ENCODE measurements around the gene SV2C.

DNA sequence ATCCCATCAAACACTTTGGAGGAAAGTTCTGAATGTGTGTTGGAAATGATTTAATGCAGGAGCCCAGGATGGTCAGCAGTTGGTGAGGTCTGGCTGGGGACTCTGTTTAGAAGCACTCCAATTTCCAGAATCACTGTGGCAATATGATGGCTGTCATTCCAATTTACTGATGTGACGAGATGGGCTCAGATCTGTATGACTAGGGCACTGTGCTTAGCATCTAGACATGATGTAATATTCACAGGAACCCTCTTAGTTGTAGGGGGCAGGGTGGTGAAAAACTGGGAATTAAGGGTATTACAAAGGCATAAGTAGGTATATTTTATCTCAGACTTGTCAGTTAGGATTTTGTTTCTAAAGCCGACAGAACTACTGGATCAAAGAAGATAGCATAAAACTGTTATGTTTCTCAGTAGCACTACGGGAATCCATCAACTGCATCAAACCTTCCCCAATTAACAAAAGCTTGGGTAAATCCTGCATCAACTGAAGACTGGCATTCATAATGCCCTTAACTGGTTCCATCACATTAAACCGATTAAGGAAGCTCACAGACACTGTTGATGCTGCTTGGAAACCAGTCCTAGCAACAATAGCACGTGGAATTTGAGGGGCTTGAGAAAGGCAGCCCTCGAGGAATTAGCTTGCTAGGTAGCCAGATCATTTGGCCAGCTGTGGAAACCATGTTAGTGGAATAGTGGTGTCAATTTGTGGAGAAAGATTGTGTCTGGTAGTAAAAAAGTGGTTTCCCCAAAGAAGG is 86.1 kb downstream of the SV2C start:
- no peak for TF ChIP-seq EP300 (IDR thresholded peaks at IDR 0.05)
- TF ChIP-seq POLR2A (IDR thresholded peaks at IDR 0.05): no peak

Measured in tibial nerve (tissue), 3 donors.